Tibial nerve (tissue), 4 donors: ENCODE measurements around the gene PLCB1. TPM values are rescaled to one million over a fixed set of nuclear protein-coding genes. Genes with fewer than 3 reads are reported as not detected.

Experiments used
- DNase-seq, 2 donors: peaks; one replicate each; pipeline ENCODE4 v3.0.0-alpha.2; 2019; ENCODE audit warnings: low spot score in 2 of 2
- H3K27ac ChIP-seq, 4 donors: fragments of 200-600 bp; sonication (generic) in 3 of 4; one replicate each; pipeline ENCODE4 v1.5.1; 2017 to 2019; ENCODE audit warnings: mild to moderate bottlenecking in 1 of 4
- H3K27me3 ChIP-seq, 2 donors: fragments of 200-600 bp; sonication (generic) in 1 of 2; one replicate each; pipeline versions ENCODE4 v1.5.1 to v1.6.0; 2017 to 2019
- H3K36me3 ChIP-seq, 3 donors: fragments of 200-600 bp; sonication (generic); one replicate each; pipeline ENCODE4 v1.5.1; 2018 to 2019
- H3K4me1 ChIP-seq, 4 donors: fragments of 200-600 bp; sonication (generic) in 3 of 4; one replicate each; pipeline ENCODE4 v1.5.1; 2017 to 2019
- H3K4me3 ChIP-seq, 4 donors: fragments of 200-600 bp; sonication (generic) in 3 of 4; one replicate each; pipeline ENCODE4 v1.5.1; 2017 to 2019; ENCODE audit warnings: mild to moderate bottlenecking in 1 of 4, moderate library complexity in 1 of 4
- H3K9me3 ChIP-seq, 4 donors: fragments of 200-600 bp; sonication (generic) in 3 of 4; one replicate each; pipeline ENCODE4 v1.5.1; 2017 to 2019
- CTCF ChIP-seq, 5 experiments: fragments of 200-600 bp in 3 of 5; fragments of 450-650 bp in 2 of 5; sonication (generic) in 3 of 5; IDR thresholded peaks; one replicate each; pipeline ENCODE4 v1.5.1; 2016 to 2019; ENCODE audit warnings: antibody characterized with exemption in 5 of 5, mild to moderate bottlenecking in 3 of 5, moderate library complexity in 2 of 5
- EP300 ChIP-seq, 2 donors: sonication (generic); formaldehyde crosslinking; IDR thresholded peaks; one replicate each; pipeline ENCODE4 v1.6.1; 2017; ENCODE audit warnings: antibody characterized with exemption in 2 of 2, mild to moderate bottlenecking in 1 of 2
- POLR2A ChIP-seq, 2 donors: fragments of 450-650 bp; IDR thresholded peaks; one replicate each; pipeline ENCODE4 v1.6.1; 2017; ENCODE audit warnings: antibody characterized with exemption in 2 of 2, mild to moderate bottlenecking in 2 of 2, moderate library complexity in 2 of 2
- WGBS, 2 donors: methylation state at CpG; one replicate each; pipeline ENCODE4 v1.1.5; 2018; 5-methylcytosine and 5-hydroxymethylcytosine counted together
- total RNA-seq, 4 donors: library from RNA; depleted of rRNA; stranded (reverse); fragments of >200 nt; gene quantifications; one replicate each; pipeline ENCODE4 v1.1.0, GENCODE V29; 2016

PLCB1 gene
- total RNA-seq, 4 donors from 2014 or later, result 34.7 to 52.8 (median 39.2) TPM

- no peak for TF ChIP-seq EP300 (IDR thresholded peaks at IDR 0.05)
- TF ChIP-seq CTCF (IDR thresholded peaks at IDR 0.05), result no peak
- TF ChIP-seq POLR2A (IDR thresholded peaks at IDR 0.05), result no peak
- Histone ChIP-seq H3K27ac (peak overlapping the region in 1 of 4 donors; percentile 44), H3K9me3 (no peaks in the 10 kb centered on the region), H3K27me3 (no peaks in the 10 kb centered on the region), H3K36me3 (no peaks in the 10 kb centered on the region), H3K4me1 (peaks cover 4 to 15% (median 6%) of the 10 kb centered on the region in 4 donors), H3K4me3 (no peak overlapping the region)
- WGBS, 2 donors, result 33% methylated on average over 2 of the region's 2 CpGs
- no peak for DNase-seq
Measured at GRCh38 chr20:8234580-8234979, 102.5 kb downstream of the PLCB1 start.

- no peak overlapping the region for H3K4me3 ChIP-seq
- no peak overlapping the region for H3K27ac ChIP-seq
- TF ChIP-seq POLR2A (IDR thresholded peaks at IDR 0.05) (no peak), EP300 (IDR thresholded peaks at IDR 0.05) (no peak), CTCF (IDR thresholded peaks at IDR 0.05) (no peak)
- no peaks in the 10 kb centered on the region for H3K27me3 ChIP-seq
- DNase-seq, result no peak
- H3K36me3 ChIP-seq, result no peaks in the 10 kb centered on the region
- H3K9me3 ChIP-seq, result no peaks in the 10 kb centered on the region
- 82 to 88% methylated on average over 2 of the region's 2 CpGs for WGBS, 2 donors
- peaks cover 0 to 30% (median 1%) of the 10 kb centered on the region in 4 donors for H3K4me1 ChIP-seq
Measured at GRCh38 chr20:8242066-8242465, 110.0 kb downstream of the PLCB1 start.

- no peaks in the 10 kb centered on the region for H3K27me3 ChIP-seq
- no peak for DNase-seq
- H3K36me3 ChIP-seq, result no peaks in the 10 kb centered on the region
- H3K9me3 ChIP-seq, result no peaks in the 10 kb centered on the region
- peaks cover 0 to 30% (median 1%) of the 10 kb centered on the region in 4 donors for H3K4me1 ChIP-seq
- 57 to 63% methylated on average over 7 of the region's 7 CpGs for WGBS, 2 donors
- no peak for TF ChIP-seq CTCF (IDR thresholded peaks at IDR 0.05)
- no peak for TF ChIP-seq EP300 (IDR thresholded peaks at IDR 0.05)
- no peak for TF ChIP-seq POLR2A (IDR thresholded peaks at IDR 0.05)
- no peak overlapping the region for H3K27ac ChIP-seq
- no peak overlapping the region for H3K4me3 ChIP-seq
Measured at GRCh38 chr20:8242827-8243724, 111.0 kb downstream of the PLCB1 start.

- Histone ChIP-seq H3K36me3 (no peaks in the 10 kb centered on the region), H3K9me3 (no peaks in the 10 kb centered on the region), H3K27me3 (no peaks in the 10 kb centered on the region), H3K27ac (peak overlapping the region in 2 of 4 donors; percentile 13 to 38), H3K4me1 (peaks cover 0 to 27% (median 1%) of the 10 kb centered on the region in 4 donors), H3K4me3 (no peak overlapping the region)
- TF ChIP-seq CTCF (IDR thresholded peaks at IDR 0.05) (no peak), POLR2A (IDR thresholded peaks at IDR 0.05) (no peak), EP300 (IDR thresholded peaks at IDR 0.05) (no peak)
- WGBS, 2 donors, result 34 to 49% methylated on average over 2 of the region's 2 CpGs
- peak in 1 of 2 donors; percentile 79 for DNase-seq
Measured at GRCh38 chr20:8244637-8245036, 112.6 kb downstream of the PLCB1 start.

- Histone ChIP-seq H3K27me3 (no peaks in the 10 kb centered on the region), H3K4me1 (peaks cover 0 to 27% (median 1%) of the 10 kb centered on the region in 4 donors), H3K9me3 (no peaks in the 10 kb centered on the region), H3K27ac (no peak overlapping the region), H3K4me3 (no peak overlapping the region), H3K36me3 (no peaks in the 10 kb centered on the region)
- WGBS, 2 donors, result 95 to 100% methylated on average over 1 of the region's 1 CpG
- TF ChIP-seq EP300 (IDR thresholded peaks at IDR 0.05), result no peak
- DNase-seq, result no peak
Measured at GRCh38 chr20:8246153-8246552, 114.1 kb downstream of the PLCB1 start.
